ENCODE results near the gene ITGA6.

GRCh38 chr2:172533687-172534086 lies 106.3 kb downstream of the ITGA6 start:
- no peak for TF ChIP-seq CTCF (conservative IDR thresholded peaks at IDR 0.05; ENCODE audit: low read length)
- TF ChIP-seq EZH2phosphoT487 (IDR thresholded peaks at IDR 0.05; ENCODE audit: borderline replicate concordance, low read depth, low read length), result no peak

Measured in OCI-LY7 (cell line).